LNCAP (cell line): ENCODE results near the gene CTDSPL2.

Source experiments
- CTCF ChIP-seq: fragments of 450-650 bp; IDR thresholded peaks from 2 replicates; pipeline ENCODE4 v1.5.1; 2017; ENCODE audit warnings: mild to moderate bottlenecking

CTDSPL2 gene

DNA sequence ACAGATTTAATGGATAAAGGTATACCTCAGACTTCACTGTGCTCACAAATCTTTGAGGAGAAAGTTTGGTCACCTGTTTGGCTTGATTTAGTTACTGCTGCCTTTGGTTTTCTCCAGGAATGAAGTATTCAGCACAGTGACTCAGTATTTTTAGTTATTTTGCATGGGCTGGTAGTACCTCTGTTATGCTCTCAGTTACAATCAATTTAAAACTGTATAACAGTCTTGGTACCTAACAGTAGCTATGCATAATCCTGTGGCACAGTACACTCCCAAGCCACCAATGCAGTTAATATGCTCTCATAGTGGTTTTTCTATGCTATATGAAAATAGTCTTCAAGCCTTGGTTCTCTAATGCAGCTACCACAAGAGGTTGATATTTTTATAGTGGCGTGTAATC is 97.6 kb downstream of the CTDSPL2 start:
- TF ChIP-seq CTCF, result no peak

DNA sequence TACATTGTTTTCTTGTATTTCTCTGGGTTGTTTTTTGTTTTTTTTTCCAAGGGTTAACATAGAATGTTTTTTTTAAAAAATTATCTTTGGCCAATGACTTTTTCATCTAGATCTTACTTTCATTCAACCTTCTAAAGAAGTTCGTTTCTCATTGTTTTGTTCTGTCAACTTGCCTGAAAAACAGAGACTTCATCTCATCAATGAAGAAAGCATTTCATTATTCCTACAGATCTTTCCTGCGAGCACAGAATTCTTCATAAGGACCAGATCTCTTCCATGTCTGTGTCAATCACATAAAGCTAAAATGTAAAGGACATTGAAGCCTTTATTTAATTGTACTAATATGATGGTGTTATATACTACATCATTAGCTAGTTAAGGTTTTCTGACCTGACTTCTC is 99.8 kb downstream of the CTDSPL2 start:
- no peak for TF ChIP-seq CTCF

DNA sequence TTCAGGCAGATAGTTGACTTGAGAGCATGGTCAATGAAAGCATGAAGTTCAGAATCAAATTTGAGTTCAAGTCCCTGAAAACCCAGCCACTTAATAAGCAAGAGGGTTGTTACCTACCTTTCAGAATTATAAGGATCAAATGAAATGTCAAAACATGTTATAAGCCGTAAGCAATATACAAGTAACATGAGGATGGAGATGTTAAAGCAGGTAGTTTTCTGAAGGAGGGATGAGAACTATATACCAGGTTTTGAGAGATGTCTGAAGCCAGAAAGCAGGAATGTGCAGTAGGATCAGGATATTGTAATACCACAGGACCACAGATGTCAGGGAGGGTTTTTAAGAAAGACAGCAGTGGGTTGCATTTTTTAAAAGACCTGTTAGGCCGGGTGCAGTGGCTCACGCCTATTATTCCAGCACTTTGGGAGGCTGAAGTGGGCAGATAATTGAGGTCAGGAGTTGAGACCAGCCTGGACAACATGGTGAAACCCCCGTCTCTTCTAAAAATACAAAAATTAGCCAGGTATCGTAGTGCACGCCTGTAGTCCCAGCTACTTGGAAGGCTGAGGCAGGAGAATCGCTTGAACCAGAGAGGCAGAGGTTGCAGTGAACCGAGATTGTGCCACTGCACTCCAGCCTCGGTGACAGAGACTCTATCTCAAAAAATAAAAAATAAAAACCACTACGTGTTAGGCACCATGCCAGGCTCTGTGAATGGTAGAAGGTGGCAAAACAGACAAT is 102.6 kb downstream of the CTDSPL2 start:
- no peak for TF ChIP-seq CTCF

- no peak for TF ChIP-seq CTCF
Observed at GRCh38 chr15:44530653-44531052, 103.2 kb downstream of the CTDSPL2 start.

GRCh38 chr15:44532689-44533088 is 105.3 kb downstream of the CTDSPL2 start:
- no peak; the same call in 1 of the 2 replicates for TF ChIP-seq CTCF

DNA sequence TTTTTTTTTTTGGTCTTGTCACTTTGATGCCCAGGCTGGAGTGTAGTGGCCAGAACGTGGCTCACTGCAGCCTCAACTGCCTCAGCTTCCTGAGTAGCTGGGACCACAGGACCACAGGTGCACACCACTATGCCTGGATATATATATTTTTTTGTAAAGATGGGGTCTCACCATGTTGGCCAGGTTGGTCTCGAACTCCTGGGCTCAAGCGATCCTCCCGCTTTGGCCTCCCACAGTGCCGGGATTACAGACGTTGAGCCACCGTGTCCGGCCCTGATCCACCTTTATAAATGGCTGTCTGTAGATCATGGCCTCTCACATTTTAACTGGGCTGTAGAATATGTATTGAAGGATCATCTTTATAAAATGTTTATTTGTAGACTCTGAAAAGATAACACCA is 107.7 kb downstream of the CTDSPL2 start:
- no peak for TF ChIP-seq CTCF

- no peak for TF ChIP-seq CTCF
Observed at GRCh38 chr15:44535523-44536301, 108.3 kb downstream of the CTDSPL2 start.
